NCI-H510A (cell line): ENCODE data around the gene VEGFB.

Experiments
- DNase-seq: peaks from one replicate; lab custom pipeline; 2025; lab: John Stamatoyannopoulos, UW

The VEGFB gene

GRCh38 chr11:64247729-64248531 is 13.5 kb downstream of the VEGFB start:
- DNase-seq = no peak

GRCh38 chr11:64248578-64248977 is 14.2 kb downstream of the VEGFB start:
- DNase-seq = no peak

- DNase-seq = no peak
These were observed 14.7 kb downstream of the VEGFB start for GRCh38 chr11:64249038-64249437.

GRCh38 chr11:64249563-64250414 is 15.4 kb downstream of the VEGFB start:
- no peak for DNase-seq

GRCh38 chr11:64250415-64251015 is 16.1 kb downstream of the VEGFB start:
- no peak for DNase-seq

GRCh38 chr11:64251016-64251752 is 16.8 kb downstream of the VEGFB start, which contains the start of gene PLCB3:
PLCB3 (plus strand) TSS chr11:64251530; CDS start chr11:64251650, 120 bp downstream.
- no peak for DNase-seq

GRCh38 chr11:64251753-64252002 is 17.3 kb downstream of the VEGFB start:
- DNase-seq = no peak

- no peak for DNase-seq
These were observed 17.9 kb downstream of the VEGFB start for GRCh38 chr11:64252003-64252872.

- DNase-seq = no peak
These were observed 18.7 kb downstream of the VEGFB start for GRCh38 chr11:64253043-64253442.

GRCh38 chr11:64253481-64253880 is 19.1 kb downstream of the VEGFB start:
- DNase-seq = no peak

- no peak for DNase-seq
These were observed 19.9 kb downstream of the VEGFB start for GRCh38 chr11:64254326-64254725.

GRCh38 chr11:64255135-64256128 is 21.0 kb downstream of the VEGFB start:
- DNase-seq = no peak

- no peak for DNase-seq
These were observed 21.9 kb downstream of the VEGFB start for GRCh38 chr11:64256300-64256699.

GRCh38 chr11:64258356-64258755 is 24.0 kb downstream of the VEGFB start:
- DNase-seq = no peak

- no peak for DNase-seq
These were observed 24.7 kb downstream of the VEGFB start for GRCh38 chr11:64258946-64259532.

- DNase-seq = no peak
These were observed 25.2 kb downstream of the VEGFB start for GRCh38 chr11:64259533-64260067.

- no peak for DNase-seq
These were observed 25.8 kb downstream of the VEGFB start for GRCh38 chr11:64260147-64260708.

GRCh38 chr11:64261556-64262080 is 27.2 kb downstream of the VEGFB start:
- DNase-seq = no peak
